Neural cell (in vitro differentiated cells): ENCODE measurements around the gene NYAP2. TPM values are rescaled to one million over a fixed set of nuclear protein-coding genes. Genes with fewer than 3 reads are reported as not detected.

Source experiments
- H2AFZ ChIP-seq: fragments of 200-600, 300-800 bp; sonication (generic), shearing (Covaris generic); 2 replicates; pipeline ENCODE4 v1.6.0; 2014; ENCODE audit warnings: low read depth, mild to moderate bottlenecking, antibody characterized with exemption, low read length, moderate library complexity
- H3F3A ChIP-seq: fragments of 200-600 bp; shearing (Covaris generic); 2 replicates; pipeline ENCODE4 v1.6.1; 2016; ENCODE audit warnings: mild to moderate bottlenecking, moderate library complexity, mixed read lengths, antibody characterized with exemption, low read length; ENCODE audit not compliant: insufficient read depth, poor library complexity, severe bottlenecking
- H3K27ac ChIP-seq: fragments of 200-600, 300-800 bp; sonication (generic), shearing (Covaris generic); 2 replicates; pipeline ENCODE4 v1.5.1; 2014; ENCODE audit warnings: mild to moderate bottlenecking, low read length, moderate library complexity
- H3K27me3 ChIP-seq: fragments of 300-800, 200-600 bp; sonication (generic), shearing (Covaris generic); 2 replicates; pipeline ENCODE4 v1.6.0; 2014; ENCODE audit warnings: mild to moderate bottlenecking, low read depth, low read length, moderate library complexity; ENCODE audit not compliant: insufficient read depth
- H3K36me3 ChIP-seq: fragments of 300-800, 200-600 bp; sonication (generic), shearing (Covaris generic); 2 replicates; pipeline ENCODE4 v1.5.1; 2014; ENCODE audit warnings: mild to moderate bottlenecking, antibody characterized with exemption, low read length, moderate library complexity; ENCODE audit not compliant: insufficient read depth
- H3K4me2 ChIP-seq: fragments of 300-800, 200-600 bp; sonication (generic), shearing (Covaris generic); 2 replicates; pipeline ENCODE4 v1.6.0; 2014; ENCODE audit warnings: mild to moderate bottlenecking, low read length
- H3K4me3 ChIP-seq: fragments of 300-800, 200-600 bp; sonication (generic), shearing (Covaris generic); 2 replicates; pipeline ENCODE4 v1.5.1; 2014; ENCODE audit warnings: mild to moderate bottlenecking, low read length, moderate library complexity
- H3K79me2 ChIP-seq: fragments of 200-600 bp; shearing (Covaris generic); replicated peaks from 2 replicates; pipeline ENCODE4 v1.6.0; 2014; ENCODE audit warnings: mild to moderate bottlenecking, low read length, moderate library complexity; ENCODE audit not compliant: insufficient read depth
- H3K9ac ChIP-seq: fragments of 300-800, 200-600 bp; sonication (generic), shearing (Covaris generic); 2 replicates; pipeline ENCODE4 v1.6.1; 2016; ENCODE audit warnings: mild to moderate bottlenecking, low read length, mixed read lengths
- H3K9me2 ChIP-seq: fragments of 200-600 bp; shearing (Covaris generic); 2 replicates; pipeline ENCODE4 v1.6.1; 2016; ENCODE audit warnings: mild to moderate bottlenecking, low read length, mixed read lengths; ENCODE audit not compliant: insufficient read depth
- H3K9me3 ChIP-seq: fragments of 200-600, 300-800 bp; sonication (generic), shearing (Covaris generic); 2 replicates; pipeline ENCODE4 v1.6.1; 2016; ENCODE audit warnings: mild to moderate bottlenecking, mixed run types, low read length, moderate library complexity, mixed read lengths
- H4K20me1 ChIP-seq: fragments of 200-600 bp; shearing (Covaris generic); 2 replicates; pipeline ENCODE4 v1.6.1; 2016; ENCODE audit warnings: mild to moderate bottlenecking, mixed run types; ENCODE audit not compliant: insufficient read depth
- EP300 ChIP-seq: fragments of 450-650 bp; conservative IDR thresholded peaks from 2 replicates; pipeline ENCODE4 v1.6.1; 2014; ENCODE audit warnings: antibody characterized with exemption, mild to moderate bottlenecking, moderate library complexity; ENCODE audit not compliant: poor library complexity, severe bottlenecking
- EZH2 ChIP-seq: fragments of 200-600, 300-800 bp; shearing (Covaris generic), sonication (generic); IDR thresholded peaks from 2 replicates; pipeline ENCODE4 v1.6.1; 2014; ENCODE audit warnings: antibody characterized with exemption, low read length, borderline replicate concordance, mild to moderate bottlenecking; ENCODE audit not compliant: insufficient read depth, poor library complexity, severe bottlenecking
- MXI1 ChIP-seq: fragments of 450-650 bp; conservative IDR thresholded peaks from 2 replicates; pipeline ENCODE4 v1.6.1; 2014; ENCODE audit warnings: antibody characterized with exemption, mild to moderate bottlenecking; ENCODE audit not compliant: poor library complexity, severe bottlenecking
- POLR2AphosphoS5 ChIP-seq: IDR thresholded peaks from 2 replicates; pipeline ENCODE4 v1.6.1; 2012
- RAD21 ChIP-seq: fragments of 450-650 bp; conservative IDR thresholded peaks from 2 replicates; pipeline ENCODE4 v1.6.1; 2014; ENCODE audit warnings: antibody characterized with exemption, mild to moderate bottlenecking, moderate library complexity
- SMC3 ChIP-seq: fragments of 450-650 bp; conservative IDR thresholded peaks from 2 replicates; pipeline ENCODE4 v1.6.1; 2014; ENCODE audit warnings: antibody characterized with exemption, mild to moderate bottlenecking, moderate library complexity; ENCODE audit not compliant: poor library complexity
- TAF1 ChIP-seq: IDR thresholded peaks from 2 replicates; pipeline ENCODE4 v1.6.1; 2012; ENCODE audit warnings: low read depth
- polyA plus RNA-seq: library from polyadenylated mRNA; depleted of rRNA; stranded (reverse); fragments of >200 nt; gene quantifications from 2 replicates; pipeline ENCODE4 v1.2.3, GENCODE V29; 2014
- TF ChIP-seq, protein P1 (sequence below): IDR thresholded peaks from 2 replicates; pipeline ENCODE4 v1.6.1; 2012; ENCODE audit warnings: borderline replicate concordance
- TF ChIP-seq, protein P2 (sequence below): fragments of 450-650 bp; IDR thresholded peaks from 2 replicates; pipeline ENCODE4 v1.5.1; 2014; ENCODE audit warnings: antibody characterized with exemption, mild to moderate bottlenecking, moderate library complexity; ENCODE audit not compliant: poor library complexity, severe bottlenecking

Gene NYAP2
- polyA plus RNA-seq, 1 donor from 2014 or later: 0.98 TPM

DNA sequence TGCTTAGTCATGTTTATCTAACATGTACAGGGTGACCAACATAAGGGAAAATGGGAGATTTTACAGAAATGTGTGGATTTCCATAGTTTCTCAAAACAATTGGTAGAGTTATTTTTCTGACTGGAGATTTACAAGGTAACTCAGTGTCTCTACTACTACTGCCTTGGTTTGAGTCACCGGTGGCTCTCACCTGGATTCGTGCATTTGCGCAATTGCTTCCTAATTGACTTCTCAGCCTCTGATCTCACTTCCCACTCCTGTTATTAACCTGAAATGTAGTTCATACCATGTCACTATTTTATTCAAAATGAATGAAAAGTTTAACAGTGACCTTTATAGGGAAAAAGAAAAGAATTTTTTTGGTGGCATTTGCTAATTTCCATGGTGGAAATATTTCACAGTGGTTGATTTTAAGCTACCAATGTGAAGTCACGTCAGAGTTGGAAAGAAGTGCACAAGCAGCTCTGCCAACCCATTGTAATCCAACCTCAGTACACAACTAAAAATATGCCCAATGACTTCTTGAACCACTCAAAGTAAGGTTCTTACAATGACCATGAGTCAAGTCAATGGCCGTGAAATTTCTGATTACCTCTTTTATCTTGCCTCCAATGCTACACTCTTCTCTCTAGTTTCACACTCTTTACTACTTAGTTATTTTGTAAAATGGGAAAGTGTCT, 94.0 kb downstream of the NYAP2 start:
- Histone ChIP-seq H3K36me3 (no peaks in the 10 kb centered on the region), H3K9me2 (no peaks in the 10 kb centered on the region), H3K9ac (no peak overlapping the region), H3F3A (no peaks in the 10 kb centered on the region), H3K4me2 (no peak overlapping the region), H4K20me1 (no peaks in the 10 kb centered on the region), H3K4me3 (no peak overlapping the region), H2AFZ (no peak overlapping the region), H3K27me3 (no peaks in the 10 kb centered on the region), H3K9me3 (no peaks in the 10 kb centered on the region), H3K79me2 (no peaks in the 10 kb centered on the region), H3K27ac (no peak overlapping the region)
- no peak for TF ChIP-seq POLR2AphosphoS5
- TF ChIP-seq, protein P1, sequence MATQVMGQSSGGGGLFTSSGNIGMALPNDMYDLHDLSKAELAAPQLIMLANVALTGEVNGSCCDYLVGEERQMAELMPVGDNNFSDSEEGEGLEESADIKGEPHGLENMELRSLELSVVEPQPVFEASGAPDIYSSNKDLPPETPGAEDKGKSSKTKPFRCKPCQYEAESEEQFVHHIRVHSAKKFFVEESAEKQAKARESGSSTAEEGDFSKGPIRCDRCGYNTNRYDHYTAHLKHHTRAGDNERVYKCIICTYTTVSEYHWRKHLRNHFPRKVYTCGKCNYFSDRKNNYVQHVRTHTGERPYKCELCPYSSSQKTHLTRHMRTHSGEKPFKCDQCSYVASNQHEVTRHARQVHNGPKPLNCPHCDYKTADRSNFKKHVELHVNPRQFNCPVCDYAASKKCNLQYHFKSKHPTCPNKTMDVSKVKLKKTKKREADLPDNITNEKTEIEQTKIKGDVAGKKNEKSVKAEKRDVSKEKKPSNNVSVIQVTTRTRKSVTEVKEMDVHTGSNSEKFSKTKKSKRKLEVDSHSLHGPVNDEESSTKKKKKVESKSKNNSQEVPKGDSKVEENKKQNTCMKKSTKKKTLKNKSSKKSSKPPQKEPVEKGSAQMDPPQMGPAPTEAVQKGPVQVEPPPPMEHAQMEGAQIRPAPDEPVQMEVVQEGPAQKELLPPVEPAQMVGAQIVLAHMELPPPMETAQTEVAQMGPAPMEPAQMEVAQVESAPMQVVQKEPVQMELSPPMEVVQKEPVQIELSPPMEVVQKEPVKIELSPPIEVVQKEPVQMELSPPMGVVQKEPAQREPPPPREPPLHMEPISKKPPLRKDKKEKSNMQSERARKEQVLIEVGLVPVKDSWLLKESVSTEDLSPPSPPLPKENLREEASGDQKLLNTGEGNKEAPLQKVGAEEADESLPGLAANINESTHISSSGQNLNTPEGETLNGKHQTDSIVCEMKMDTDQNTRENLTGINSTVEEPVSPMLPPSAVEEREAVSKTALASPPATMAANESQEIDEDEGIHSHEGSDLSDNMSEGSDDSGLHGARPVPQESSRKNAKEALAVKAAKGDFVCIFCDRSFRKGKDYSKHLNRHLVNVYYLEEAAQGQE: no peak
- no peak for TF ChIP-seq TAF1
- TF ChIP-seq, protein P2, sequence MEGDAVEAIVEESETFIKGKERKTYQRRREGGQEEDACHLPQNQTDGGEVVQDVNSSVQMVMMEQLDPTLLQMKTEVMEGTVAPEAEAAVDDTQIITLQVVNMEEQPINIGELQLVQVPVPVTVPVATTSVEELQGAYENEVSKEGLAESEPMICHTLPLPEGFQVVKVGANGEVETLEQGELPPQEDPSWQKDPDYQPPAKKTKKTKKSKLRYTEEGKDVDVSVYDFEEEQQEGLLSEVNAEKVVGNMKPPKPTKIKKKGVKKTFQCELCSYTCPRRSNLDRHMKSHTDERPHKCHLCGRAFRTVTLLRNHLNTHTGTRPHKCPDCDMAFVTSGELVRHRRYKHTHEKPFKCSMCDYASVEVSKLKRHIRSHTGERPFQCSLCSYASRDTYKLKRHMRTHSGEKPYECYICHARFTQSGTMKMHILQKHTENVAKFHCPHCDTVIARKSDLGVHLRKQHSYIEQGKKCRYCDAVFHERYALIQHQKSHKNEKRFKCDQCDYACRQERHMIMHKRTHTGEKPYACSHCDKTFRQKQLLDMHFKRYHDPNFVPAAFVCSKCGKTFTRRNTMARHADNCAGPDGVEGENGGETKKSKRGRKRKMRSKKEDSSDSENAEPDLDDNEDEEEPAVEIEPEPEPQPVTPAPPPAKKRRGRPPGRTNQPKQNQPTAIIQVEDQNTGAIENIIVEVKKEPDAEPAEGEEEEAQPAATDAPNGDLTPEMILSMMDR: no peak
- no peak for TF ChIP-seq MXI1
- TF ChIP-seq SMC3: no peak
- no peak for TF ChIP-seq RAD21
- TF ChIP-seq EP300: no peak
- TF ChIP-seq EZH2: no peak

DNA sequence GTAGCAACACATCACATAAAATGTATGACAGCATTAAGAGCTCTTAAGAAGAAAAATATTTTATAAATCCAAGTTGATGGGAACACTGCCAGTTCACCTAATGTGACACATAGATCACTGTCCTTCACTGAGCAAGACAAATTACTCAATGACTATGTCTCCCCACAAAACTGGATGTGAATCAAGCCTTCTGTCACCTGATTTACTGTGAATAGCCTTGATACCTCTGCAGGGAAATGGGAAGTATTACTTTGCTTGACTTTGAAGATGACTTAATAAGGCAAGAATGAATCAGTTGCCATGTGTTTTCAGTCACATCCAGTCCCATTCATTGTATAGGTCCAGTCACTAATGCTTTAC, 94.6 kb downstream of the NYAP2 start:
- H3K36me3 ChIP-seq: no peaks in the 10 kb centered on the region
- no peak overlapping the region for H3K9ac ChIP-seq
- no peaks in the 10 kb centered on the region for H3K9me3 ChIP-seq
- H2AFZ ChIP-seq: no peak overlapping the region
- no peak overlapping the region for H3K4me3 ChIP-seq
- H3F3A ChIP-seq: no peaks in the 10 kb centered on the region
- H4K20me1 ChIP-seq: no peaks in the 10 kb centered on the region
- no peaks in the 10 kb centered on the region for H3K9me2 ChIP-seq
- H3K79me2 ChIP-seq: no peaks in the 10 kb centered on the region
- H3K4me2 ChIP-seq: no peak overlapping the region
- no peaks in the 10 kb centered on the region for H3K27me3 ChIP-seq
- no peak overlapping the region for H3K27ac ChIP-seq
- no peak for TF ChIP-seq MXI1

DNA sequence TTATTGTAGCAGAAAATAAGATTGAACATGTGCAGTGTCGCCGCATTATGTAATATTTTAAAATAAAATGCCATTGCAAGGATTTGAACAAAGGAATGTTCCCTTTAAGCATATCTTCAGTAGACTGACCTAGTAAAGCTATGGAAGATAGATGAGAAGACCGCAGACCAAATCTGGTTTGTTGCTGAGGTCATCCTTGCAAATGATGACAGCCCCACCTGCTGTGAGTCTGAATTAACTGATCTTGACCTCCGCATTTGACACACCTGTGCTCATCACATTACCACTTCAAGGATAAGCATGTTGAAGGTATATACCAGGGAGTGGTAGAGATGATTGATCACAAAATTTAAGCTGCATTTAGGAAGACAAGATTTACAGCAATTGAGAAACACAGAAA, 96.2 kb downstream of the NYAP2 start:
- H3K9ac ChIP-seq: no peak overlapping the region
- no peaks in the 10 kb centered on the region for H3K79me2 ChIP-seq
- no peaks in the 10 kb centered on the region for H3K36me3 ChIP-seq
- H3K9me2 ChIP-seq: no peaks in the 10 kb centered on the region
- no peak overlapping the region for H3K4me3 ChIP-seq
- no peaks in the 10 kb centered on the region for H3F3A ChIP-seq
- H2AFZ ChIP-seq: no peak overlapping the region
- no peak for TF ChIP-seq TAF1
- no peak for TF ChIP-seq POLR2AphosphoS5
- TF ChIP-seq MXI1: no peak
- TF ChIP-seq RAD21: no peak
- TF ChIP-seq EZH2: no peak
- TF ChIP-seq, protein P2: no peak
- TF ChIP-seq EP300: no peak
- TF ChIP-seq, protein P1: no peak
- TF ChIP-seq SMC3: no peak
- no peak overlapping the region for H3K27ac ChIP-seq
- H4K20me1 ChIP-seq: no peaks in the 10 kb centered on the region
- H3K27me3 ChIP-seq: no peaks in the 10 kb centered on the region
- no peaks in the 10 kb centered on the region for H3K9me3 ChIP-seq
- H3K4me2 ChIP-seq: no peak overlapping the region
